Ovary (tissue), 9 donors: ENCODE data around the gene BRD4. TPM values are rescaled to one million over a fixed set of nuclear protein-coding genes. Genes with fewer than 3 reads are reported as not detected.

Source experiments
- DNase-seq, 5 donors: peaks; one replicate each; pipeline ENCODE4 v3.0.0-alpha.2; 2019 to 2020
- H3K27ac ChIP-seq, 2 donors: fragments of 200-600 bp; one replicate each; pipeline versions ENCODE4 v1.5.1 to v1.8.0; 2019 to 2022
- H3K27me3 ChIP-seq: fragments of 200-600 bp; one replicate; pipeline ENCODE4 v1.8.0; 2022
- H3K36me3 ChIP-seq: fragments of 200-600 bp; sonication (generic); one replicate; pipeline ENCODE4 v1.5.1; 2019
- H3K4me1 ChIP-seq: one replicate; pipeline ENCODE4 v1.8.1; 2013; ENCODE audit warnings: mild to moderate bottlenecking, moderate library complexity; ENCODE audit not compliant: insufficient read depth
- H3K4me3 ChIP-seq: fragments of 200-600 bp; sonication (generic); one replicate; pipeline ENCODE4 v1.5.1; 2017
- H3K9me3 ChIP-seq, 2 donors: fragments of 200-600 bp in 1 of 2; sonication (generic) in 1 of 2; one replicate each; pipeline versions ENCODE4 v1.5.1 to v1.8.1; 2013 to 2019; ENCODE audit warnings: mild to moderate bottlenecking in 1 of 2, moderate library complexity in 1 of 2
- EP300 ChIP-seq: sonication (generic); formaldehyde crosslinking; IDR thresholded peaks from one replicate; pipeline ENCODE4 v1.6.1; 2017; ENCODE audit warnings: antibody characterized with exemption
- POLR2A ChIP-seq: fragments of 450-650 bp; IDR thresholded peaks from one replicate; pipeline ENCODE4 v1.6.1; 2017; ENCODE audit warnings: antibody characterized with exemption, mild to moderate bottlenecking, moderate library complexity
- WGBS, 3 donors: extraction: QIAGEN DNeasy Blood & Tissue Kit in 1 of 3; methylation state at CpG; one replicate each; pipeline versions ENCODE4 v1.1.5 to v1.1.7; 2013 to 2017; 5-methylcytosine and 5-hydroxymethylcytosine counted together
- intact Hi-C, 4 donors: fragments of 100-400 bp; cut with DNase I; formaldehyde crosslinking; loops; one replicate each; pipeline versions ENCODE4 v1.11.0 to v1.15.1; 2022 to 2023
- polyA plus RNA-seq, 2 donors: library from polyadenylated mRNA; stranded (reverse); fragments of 200-250 nt in 1 of 2; fragments of 350-450 nt in 1 of 2; fragmentation: Illumina TruSeq in 1 of 2; extraction: RNeasy Lipid Tissue Mini Kit (QIAGEN cat#74804) in 1 of 2; gene quantifications; one replicate each; pipeline ENCODE4 v1.2.3, GENCODE V29; 2013 to 2014
- total RNA-seq, 7 donors: library from RNA; depleted of rRNA in 2 of 7; stranded (reverse); fragments of >200 nt in 2 of 7; fragmentation: NEBNext Ultra II Directional in 3 of 7; extraction: Animal tissue kit (Norgen Biotek cat#: 25700) in 3 of 7; gene quantifications; one replicate each; pipeline versions ENCODE4 v1.1.0 to v1.2.4, GENCODE V29; 2016 to 2023
- TF ChIP-seq, protein P1 (sequence below), 3 donors: fragments of 450-650 bp in 2 of 3; fragments of 200-600 bp in 1 of 3; IDR thresholded peaks; one replicate each; pipeline versions ENCODE4 v1.5.1 to v1.8.0; 2016 to 2022; ENCODE audit warnings: antibody characterized with exemption in 3 of 3, mild to moderate bottlenecking in 1 of 3
- donor health status: DM: no; HTN: no; CAD: no; lungs with moderate emphysema.
- donor health status: DM: no; HTN: no; CAD: no.
- donor health status: Bipolar disorder and iron deficiency.
- donor health status: DM: yes; HTN: yes; CAD: no.
- donor health status: DM: no; HTN: no; CAD: no.
- donor health status: DM: yes; HTN: yes; CAD: no.

The BRD4 gene
- total and polyA plus RNA-seq, 9 donors, result 19.6 to 127 (median 90.4) TPM

DNA sequence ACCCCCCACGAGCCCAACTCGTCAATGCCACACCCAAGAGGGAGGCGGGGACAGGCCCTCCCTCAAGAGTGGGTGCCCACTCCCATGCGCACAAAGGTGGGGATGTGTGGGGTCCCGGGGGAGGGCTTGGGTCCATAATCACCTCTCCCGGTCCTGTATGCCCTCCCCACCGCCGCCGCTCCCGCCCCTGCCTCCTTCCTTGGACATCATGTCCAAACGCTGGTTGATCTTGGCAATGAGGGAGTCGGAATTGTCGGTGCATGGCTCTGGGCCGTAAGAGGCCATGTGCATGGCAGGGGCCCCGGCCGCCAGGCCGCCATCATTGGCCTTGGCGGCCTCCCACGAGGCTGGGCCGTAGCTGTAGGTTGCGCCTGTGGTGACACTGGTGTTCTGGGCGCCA lies 41.3 kb upstream of the BRD4 start:
- Histone ChIP-seq H3K9me3 (no peaks in the 10 kb centered on the region), H3K36me3 (no peaks in the 10 kb centered on the region), H3K4me1 (peaks cover 22% of the 10 kb centered on the region), H3K27ac (no peak overlapping the region), H3K27me3 (no peaks in the 10 kb centered on the region), H3K4me3 (no peak overlapping the region)
- intact Hi-C loops, result loop anchor here in 2 of 4 donors (5.0 to 10.0 kb wide), 3 partner anchors 61 to 181 kb away; no protein-coding TSS in a partner anchor
- TF ChIP-seq, protein P1, sequence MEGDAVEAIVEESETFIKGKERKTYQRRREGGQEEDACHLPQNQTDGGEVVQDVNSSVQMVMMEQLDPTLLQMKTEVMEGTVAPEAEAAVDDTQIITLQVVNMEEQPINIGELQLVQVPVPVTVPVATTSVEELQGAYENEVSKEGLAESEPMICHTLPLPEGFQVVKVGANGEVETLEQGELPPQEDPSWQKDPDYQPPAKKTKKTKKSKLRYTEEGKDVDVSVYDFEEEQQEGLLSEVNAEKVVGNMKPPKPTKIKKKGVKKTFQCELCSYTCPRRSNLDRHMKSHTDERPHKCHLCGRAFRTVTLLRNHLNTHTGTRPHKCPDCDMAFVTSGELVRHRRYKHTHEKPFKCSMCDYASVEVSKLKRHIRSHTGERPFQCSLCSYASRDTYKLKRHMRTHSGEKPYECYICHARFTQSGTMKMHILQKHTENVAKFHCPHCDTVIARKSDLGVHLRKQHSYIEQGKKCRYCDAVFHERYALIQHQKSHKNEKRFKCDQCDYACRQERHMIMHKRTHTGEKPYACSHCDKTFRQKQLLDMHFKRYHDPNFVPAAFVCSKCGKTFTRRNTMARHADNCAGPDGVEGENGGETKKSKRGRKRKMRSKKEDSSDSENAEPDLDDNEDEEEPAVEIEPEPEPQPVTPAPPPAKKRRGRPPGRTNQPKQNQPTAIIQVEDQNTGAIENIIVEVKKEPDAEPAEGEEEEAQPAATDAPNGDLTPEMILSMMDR (IDR thresholded peaks at IDR 0.05), result no peak
- no peak for TF ChIP-seq POLR2A
- no peak for TF ChIP-seq EP300
- WGBS, 3 donors, result 85 to 87% (median 85%) methylated on average over 22 of the region's 22 CpGs
- DNase-seq, result no peak

DNA sequence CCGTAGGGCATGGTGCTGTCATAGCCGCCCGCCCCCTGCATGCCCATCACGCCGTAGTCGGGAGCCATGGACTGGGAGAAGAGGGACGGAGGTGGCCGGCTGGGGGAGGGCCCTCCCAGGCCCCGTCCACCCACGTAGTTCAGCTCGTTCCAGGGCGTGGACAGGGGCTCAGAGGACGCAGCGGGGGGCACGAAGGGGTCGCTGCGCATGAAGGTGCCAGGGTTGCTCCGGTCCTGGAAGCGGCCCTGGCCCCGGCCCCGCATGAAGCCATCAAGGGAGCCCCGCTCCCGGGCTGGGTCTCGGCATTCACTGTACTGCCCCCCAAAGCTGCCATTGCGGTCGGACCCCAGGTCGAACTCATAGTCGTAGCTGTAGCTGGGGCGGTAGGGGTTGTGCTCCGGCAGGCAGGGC lies 40.6 kb upstream of the BRD4 start:
- Histone ChIP-seq H3K36me3 (no peaks in the 10 kb centered on the region), H3K27ac (no peak overlapping the region), H3K27me3 (no peaks in the 10 kb centered on the region), H3K4me1 (peaks cover 20% of the 10 kb centered on the region), H3K4me3 (no peak overlapping the region), H3K9me3 (no peaks in the 10 kb centered on the region)
- no peak for DNase-seq
- intact Hi-C loops, result loop anchor here in 2 of 4 donors (5.0 to 10.0 kb wide), 3 partner anchors 62 to 182 kb away; no protein-coding TSS in a partner anchor
- TF ChIP-seq, protein P1 (IDR thresholded peaks at IDR 0.05), result no peak
- TF ChIP-seq EP300 (no peak), POLR2A (no peak)
- 89 to 91% (median 91%) methylated on average over 30 of the region's 30 CpGs for WGBS, 3 donors

DNA sequence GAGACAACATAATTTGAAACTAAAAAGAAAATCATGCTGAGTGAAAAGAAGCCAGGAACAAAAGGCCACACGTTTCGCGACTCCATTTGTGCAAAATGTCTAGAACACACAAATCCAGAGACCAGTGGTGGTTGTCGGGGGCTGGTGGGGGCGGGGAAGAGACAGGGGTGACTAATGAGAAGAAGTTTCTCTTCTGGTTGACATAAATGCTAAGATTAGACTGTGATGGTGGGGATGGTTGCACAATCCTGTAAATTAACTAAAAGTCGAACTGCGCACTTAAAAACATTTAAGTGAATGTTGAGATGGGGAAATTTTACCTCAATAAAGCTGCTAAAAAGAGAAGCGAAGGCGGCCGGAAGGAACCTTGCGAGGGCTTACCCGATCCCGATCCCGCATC lies 40.1 kb upstream of the BRD4 start:
- H3K4me3 ChIP-seq, result no peak overlapping the region
- no peak for DNase-seq
- peaks cover 17% of the 10 kb centered on the region for H3K4me1 ChIP-seq
- H3K27ac ChIP-seq, result no peak overlapping the region
- no peaks in the 10 kb centered on the region for H3K27me3 ChIP-seq
- H3K9me3 ChIP-seq, result no peaks in the 10 kb centered on the region
- H3K36me3 ChIP-seq, result no peaks in the 10 kb centered on the region
- intact Hi-C loops, result loop anchor here in 2 of 4 donors (5.0 to 10.0 kb wide), 3 partner anchors 62 to 182 kb away; no protein-coding TSS in a partner anchor
- TF ChIP-seq, protein P1 (IDR thresholded peaks at IDR 0.05), result no peak
- TF ChIP-seq EP300 (no peak), POLR2A (no peak)
- 87 to 94% (median 93%) methylated on average over 14 of the region's 14 CpGs for WGBS, 3 donors

DNA sequence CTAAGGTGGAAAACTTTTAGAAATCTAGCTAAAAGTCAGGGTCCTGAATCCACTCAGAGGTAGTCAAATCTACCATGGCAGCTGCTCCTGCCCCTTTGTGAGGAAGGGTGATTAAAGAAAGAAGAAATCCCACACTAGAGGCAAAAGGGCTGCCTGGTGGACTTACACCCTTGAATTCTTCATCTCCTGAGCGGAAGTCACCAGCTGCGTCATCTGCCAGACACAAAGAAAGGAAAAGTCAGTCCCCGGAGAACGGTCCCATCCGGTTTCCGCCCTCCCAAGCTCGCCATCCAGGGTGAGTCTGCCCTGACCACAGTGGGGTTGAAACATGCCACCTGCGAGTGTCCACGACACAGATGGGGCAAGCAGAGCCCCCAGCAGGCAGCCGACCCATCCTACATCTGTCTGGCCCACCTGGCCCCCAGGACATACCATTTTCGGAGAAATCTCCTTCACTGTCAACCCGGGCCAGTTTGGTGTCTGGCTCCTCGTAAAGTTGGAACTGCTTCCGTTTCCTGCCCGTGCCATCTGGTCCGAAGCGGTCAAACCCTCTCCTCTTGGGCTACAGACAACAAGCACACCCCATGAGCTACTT lies 39.5 kb upstream of the BRD4 start:
- no peak overlapping the region for H3K27ac ChIP-seq
- DNase-seq, result no peak
- no peaks in the 10 kb centered on the region for H3K9me3 ChIP-seq
- H3K36me3 ChIP-seq, result no peaks in the 10 kb centered on the region
- intact Hi-C loops, result loop anchor here in 2 of 4 donors (5.0 to 10.0 kb wide), 3 partner anchors 63 to 183 kb away; no protein-coding TSS in a partner anchor
- H3K4me3 ChIP-seq, result no peak overlapping the region
- TF ChIP-seq POLR2A (no peak), EP300 (no peak)
- WGBS, 3 donors, result 87 to 94% (median 90%) methylated on average over 17 of the region's 17 CpGs
- peaks cover 13% of the 10 kb centered on the region for H3K4me1 ChIP-seq
- no peaks in the 10 kb centered on the region for H3K27me3 ChIP-seq

DNA sequence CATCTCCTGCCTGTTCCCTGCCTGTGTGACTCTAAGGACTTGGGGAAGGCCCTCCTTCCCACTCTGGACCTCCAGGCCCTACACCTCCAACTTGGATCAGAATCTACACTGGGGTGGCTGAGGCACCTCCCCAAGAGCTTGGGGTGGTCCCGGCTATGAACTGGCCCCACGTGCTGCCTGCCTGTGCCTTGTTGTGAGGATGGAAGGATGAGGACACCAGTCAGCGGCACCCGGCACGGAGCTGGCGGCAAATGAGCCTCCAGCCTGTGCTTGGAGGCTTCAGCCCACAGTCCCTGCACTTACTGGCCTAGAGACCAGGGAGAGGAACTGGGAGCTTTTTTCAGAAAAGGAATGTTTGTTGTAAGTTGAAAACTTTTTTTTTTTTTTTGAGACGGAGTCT lies 38.8 kb upstream of the BRD4 start:
- no peak for DNase-seq
- Histone ChIP-seq H3K36me3 (no peaks in the 10 kb centered on the region), H3K4me3 (no peak overlapping the region), H3K27ac (no peak overlapping the region), H3K27me3 (no peaks in the 10 kb centered on the region), H3K9me3 (no peaks in the 10 kb centered on the region), H3K4me1 (peaks cover 11% of the 10 kb centered on the region)
- no peak for TF ChIP-seq EP300
- TF ChIP-seq, protein P1 (IDR thresholded peaks at IDR 0.05), result no peak
- 93 to 95% (median 94%) methylated on average over 7 of the region's 7 CpGs for WGBS, 3 donors
- intact Hi-C loops, result loop anchor here in 2 of 4 donors (5.0 to 10.0 kb wide), 3 partner anchors 64 to 184 kb away; no protein-coding TSS in a partner anchor
